Parathyroid adenoma (tissue), 2 donors: ENCODE results near the gene KMT5C.

Experiments used
- H2AFZ ChIP-seq: fragments of 300-600 bp; sonication (generic); one replicate; pipeline ENCODE4 v1.7.0; 2017; ENCODE audit warnings: antibody characterized with exemption, mild to moderate bottlenecking
- H3K27ac ChIP-seq: fragments of 300-600 bp; sonication (generic); one replicate; pipeline ENCODE4 v1.7.0; 2017
- H3K27me3 ChIP-seq: fragments of 300-600 bp; sonication (generic); one replicate; pipeline ENCODE4 v1.7.0; 2017; ENCODE audit warnings: low read length; ENCODE audit not compliant: control insufficient read depth, insufficient read depth
- H3K36me3 ChIP-seq: fragments of 300-600 bp; sonication (generic); one replicate; pipeline ENCODE4 v1.7.0; 2017; ENCODE audit warnings: low read length; ENCODE audit not compliant: control insufficient read depth, insufficient read depth
- H3K4me1 ChIP-seq: fragments of 300-600 bp; sonication (generic); one replicate; pipeline ENCODE4 v1.7.0; 2017; ENCODE audit warnings: control low read depth
- H3K4me2 ChIP-seq: fragments of 300-600 bp; sonication (generic); one replicate; pipeline ENCODE4 v1.7.0; 2017; ENCODE audit warnings: low read length
- H3K4me3 ChIP-seq: fragments of 300-600 bp; sonication (generic); one replicate; pipeline ENCODE4 v1.7.0; 2017; ENCODE audit warnings: low read depth, low read length
- H3K79me2 ChIP-seq: fragments of 300-600 bp; sonication (generic); one replicate; pipeline ENCODE4 v1.7.0; 2017; ENCODE audit warnings: control low read depth
- H3K9ac ChIP-seq: fragments of 300-600 bp; sonication (generic); one replicate; pipeline ENCODE4 v1.7.0; 2017; ENCODE audit warnings: mild to moderate bottlenecking
- H3K9me3 ChIP-seq: fragments of 300-600 bp; sonication (generic); one replicate; pipeline ENCODE4 v1.7.0; 2017; ENCODE audit warnings: low read length; ENCODE audit not compliant: control insufficient read depth
- CTCF ChIP-seq: fragments of 300-600 bp; sonication (generic); IDR thresholded peaks from one replicate; pipeline ENCODE4 v1.7.0; 2017; ENCODE audit warnings: antibody characterized with exemption, mild to moderate bottlenecking
- donor health status: primary hyperparathyroidism.

Gene KMT5C

GRCh38 chr19:55373993-55374757, 34.5 kb downstream of the KMT5C start:
- no peaks in the 10 kb centered on the region for H3K79me2 ChIP-seq
- TF ChIP-seq CTCF: no peak
- H3K27me3 ChIP-seq: peaks cover 6% of the 10 kb centered on the region
- H3K4me2 ChIP-seq: no peak overlapping the region
- no peak overlapping the region for H3K4me3 ChIP-seq
- H3K27ac ChIP-seq: no peak overlapping the region
- H3K9ac ChIP-seq: no peak overlapping the region
- no peak overlapping the region for H2AFZ ChIP-seq
- H3K9me3 ChIP-seq: no peaks in the 10 kb centered on the region
- H3K4me1 ChIP-seq: no peaks in the 10 kb centered on the region
- H3K36me3 ChIP-seq: no peaks in the 10 kb centered on the region

GRCh38 chr19:55376241-55376933, 36.7 kb downstream of the KMT5C start, which contains the start of gene TMEM190:
TSS of gene TMEM190 (plus strand) at chr19:55376826. CDS start at chr19:55376854, 28 bp downstream.
- Histone ChIP-seq H3K4me3 (no peak within 1 kb of the TSS), H3K36me3 (no peaks in the 10 kb centered on the region), H3K4me1 (no peaks in the 10 kb centered on the region), H3K9ac (no peak within 1 kb of the TSS), H3K9me3 (no peaks in the 10 kb centered on the region), H2AFZ (no peak within 1 kb of the TSS), H3K79me2 (no peaks in the 10 kb centered on the region), H3K27ac (no peak within 1 kb of the TSS), H3K27me3 (no peaks in the 10 kb centered on the region), H3K4me2 (no peak within 1 kb of the TSS)
- TF ChIP-seq CTCF: no peak

- Histone ChIP-seq H3K79me2 (no peaks in the 10 kb centered on the region), H2AFZ (no peak overlapping the region), H3K36me3 (no peaks in the 10 kb centered on the region), H3K27me3 (no peaks in the 10 kb centered on the region), H3K9me3 (no peaks in the 10 kb centered on the region), H3K4me2 (no peak overlapping the region), H3K4me3 (no peak overlapping the region), H3K9ac (no peak overlapping the region), H3K27ac (no peak overlapping the region), H3K4me1 (no peaks in the 10 kb centered on the region)
- no peak for TF ChIP-seq CTCF
Observed at GRCh38 chr19:55377356-55378131, 37.9 kb downstream of the KMT5C start.

GRCh38 chr19:55379174-55379573, 39.5 kb downstream of the KMT5C start:
- Histone ChIP-seq H3K79me2 (no peaks in the 10 kb centered on the region), H3K9me3 (no peaks in the 10 kb centered on the region), H3K9ac (no peak overlapping the region), H3K4me1 (no peaks in the 10 kb centered on the region), H3K36me3 (no peaks in the 10 kb centered on the region), H3K27me3 (no peaks in the 10 kb centered on the region), H3K27ac (no peak overlapping the region), H2AFZ (no peak overlapping the region), H3K4me3 (no peak overlapping the region), H3K4me2 (no peak overlapping the region)
- no peak for TF ChIP-seq CTCF
